ENCODE results near the gene ABCB4. TPM values are rescaled to one million over a fixed set of nuclear protein-coding genes. Genes with fewer than 3 reads are reported as not detected.

Gene ABCB4
- total RNA-seq, 1 experiment from 2014 or later = not detected

DNA sequence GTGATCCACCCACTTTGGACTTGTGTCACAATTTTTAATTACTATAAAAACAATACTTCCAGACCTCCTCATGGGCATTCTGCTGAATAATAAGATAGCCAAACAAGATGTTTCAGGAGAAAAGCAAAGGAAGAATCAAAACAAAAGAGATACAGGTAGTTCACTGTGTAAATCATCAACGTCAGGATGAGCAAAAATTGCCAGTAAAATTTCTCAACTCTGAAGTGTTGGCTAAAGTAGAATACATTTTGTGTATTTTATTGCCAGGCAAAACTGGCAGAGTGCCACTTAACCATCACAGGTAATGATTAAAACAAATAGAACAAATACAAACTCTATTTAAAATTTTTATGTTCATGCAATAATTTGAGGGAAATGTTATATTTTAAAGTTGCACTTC, 24.8 kb downstream of the ABCB4 start:
- Histone ChIP-seq H3K79me2 (ENCODE audit: low read depth) (no peaks in the 10 kb centered on the region), H2AFZ (no peak overlapping the region), H4K20me1 (ENCODE audit: insufficient read depth) (no peaks in the 10 kb centered on the region), H3F3A (ENCODE audit: insufficient read depth, low read depth) (no peaks in the 10 kb centered on the region), H3K4me2 (no peak overlapping the region), H3K9me3 (ENCODE audit: insufficient read depth, low read depth) (no peaks in the 10 kb centered on the region), H3K27ac (no peak overlapping the region), H3K4me3 (no peak overlapping the region), H3K9me2 (ENCODE audit: insufficient read depth) (no peaks in the 10 kb centered on the region), H3K36me3 (ENCODE audit: low read depth) (no peaks in the 10 kb centered on the region), H3K4me1 (replicated peaks; ENCODE audit: insufficient read depth) (no peaks in the 10 kb centered on the region), H3K27me3 (ENCODE audit: insufficient read depth, low read depth) (no peaks in the 10 kb centered on the region)
- CTCF ChIA-PET = no interaction called here
- no peak for DNase-seq
- POLR2A ChIA-PET (ENCODE audit: unreplicated experiment) = no interaction called here
- intact Hi-C loops (cut with micrococcal nuclease; ENCODE audit: unreplicated experiment) = no loop called here
- BruUV-seq (replicated peaks) = no TSS peak
- TF ChIP-seq EZH2 (IDR thresholded peaks at IDR 0.05; ENCODE audit: low read depth) = no peak
- TF ChIP-seq, protein P1, sequence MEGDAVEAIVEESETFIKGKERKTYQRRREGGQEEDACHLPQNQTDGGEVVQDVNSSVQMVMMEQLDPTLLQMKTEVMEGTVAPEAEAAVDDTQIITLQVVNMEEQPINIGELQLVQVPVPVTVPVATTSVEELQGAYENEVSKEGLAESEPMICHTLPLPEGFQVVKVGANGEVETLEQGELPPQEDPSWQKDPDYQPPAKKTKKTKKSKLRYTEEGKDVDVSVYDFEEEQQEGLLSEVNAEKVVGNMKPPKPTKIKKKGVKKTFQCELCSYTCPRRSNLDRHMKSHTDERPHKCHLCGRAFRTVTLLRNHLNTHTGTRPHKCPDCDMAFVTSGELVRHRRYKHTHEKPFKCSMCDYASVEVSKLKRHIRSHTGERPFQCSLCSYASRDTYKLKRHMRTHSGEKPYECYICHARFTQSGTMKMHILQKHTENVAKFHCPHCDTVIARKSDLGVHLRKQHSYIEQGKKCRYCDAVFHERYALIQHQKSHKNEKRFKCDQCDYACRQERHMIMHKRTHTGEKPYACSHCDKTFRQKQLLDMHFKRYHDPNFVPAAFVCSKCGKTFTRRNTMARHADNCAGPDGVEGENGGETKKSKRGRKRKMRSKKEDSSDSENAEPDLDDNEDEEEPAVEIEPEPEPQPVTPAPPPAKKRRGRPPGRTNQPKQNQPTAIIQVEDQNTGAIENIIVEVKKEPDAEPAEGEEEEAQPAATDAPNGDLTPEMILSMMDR (conservative IDR thresholded peaks at IDR 0.05) = no peak

DNA sequence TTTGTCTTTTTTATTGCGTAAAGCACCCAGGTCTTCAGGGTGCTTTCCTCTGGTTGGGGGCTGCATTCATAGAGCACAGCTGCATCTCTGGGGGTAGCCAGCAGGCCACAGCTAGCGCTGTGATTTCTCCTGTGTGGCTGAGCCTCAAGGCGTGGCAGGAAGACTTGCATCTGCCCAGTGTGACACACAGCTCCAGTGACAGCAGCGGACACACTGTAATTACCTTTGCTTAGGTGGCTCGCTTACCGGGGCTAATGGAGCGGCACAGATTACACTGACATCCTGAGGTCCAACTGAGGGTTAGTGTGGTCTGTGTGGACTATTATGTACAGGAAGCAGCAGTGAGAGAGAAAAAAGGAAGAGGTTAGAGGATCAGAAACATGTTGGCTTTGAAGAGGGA, 27.1 kb downstream of the ABCB4 start:
- Histone ChIP-seq H3K4me3 (no peak overlapping the region), H2AFZ (no peak overlapping the region), H3K9me2 (ENCODE audit: insufficient read depth) (no peaks in the 10 kb centered on the region), H3K79me2 (ENCODE audit: low read depth) (no peaks in the 10 kb centered on the region), H3K9me3 (ENCODE audit: insufficient read depth, low read depth) (no peaks in the 10 kb centered on the region), H3K27ac (no peak overlapping the region), H3K36me3 (ENCODE audit: low read depth) (no peaks in the 10 kb centered on the region), H3K27me3 (ENCODE audit: insufficient read depth, low read depth) (no peaks in the 10 kb centered on the region), H3F3A (ENCODE audit: insufficient read depth, low read depth) (no peaks in the 10 kb centered on the region), H4K20me1 (ENCODE audit: insufficient read depth) (no peaks in the 10 kb centered on the region), H3K4me1 (replicated peaks; ENCODE audit: insufficient read depth) (no peaks in the 10 kb centered on the region), H3K4me2 (no peak overlapping the region)
- ChIA-PET POLR2A (ENCODE audit: unreplicated experiment) (no interaction called here), CTCF (no interaction called here)
- DNase-seq = no peak
- intact Hi-C loops (cut with micrococcal nuclease; ENCODE audit: unreplicated experiment) = no loop called here
- BruUV-seq (replicated peaks) = no TSS peak
- TF ChIP-seq EZH2 (IDR thresholded peaks at IDR 0.05; ENCODE audit: low read depth) = no peak

DNA sequence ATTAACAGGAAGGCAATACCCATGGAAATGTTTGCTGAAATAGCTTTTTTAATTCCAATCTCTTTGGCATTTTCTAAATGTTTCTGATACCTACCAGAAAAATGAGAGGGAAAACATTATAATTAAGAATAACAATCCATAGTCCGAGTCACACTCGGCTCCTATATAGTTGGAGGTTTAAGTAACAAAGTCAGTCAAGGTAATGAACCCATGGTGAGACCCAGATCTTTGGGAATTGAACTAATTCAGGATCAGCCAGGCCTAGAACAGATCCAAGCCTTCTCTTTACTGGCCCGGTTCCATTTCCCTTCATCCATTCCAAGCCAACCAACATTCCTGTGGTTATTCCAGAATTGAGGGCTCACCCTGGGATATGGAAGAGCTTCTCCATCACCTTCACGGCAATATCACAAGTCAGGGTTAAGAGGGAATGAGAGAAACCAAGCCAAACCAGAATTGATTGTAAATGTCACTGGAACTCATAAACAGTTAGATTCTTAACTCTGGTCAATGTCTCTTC, 28.3 kb downstream of the ABCB4 start:
- Histone ChIP-seq H3K79me2 (ENCODE audit: low read depth) (no peaks in the 10 kb centered on the region), H2AFZ (no peak overlapping the region), H3K27ac (no peak overlapping the region), H3F3A (ENCODE audit: insufficient read depth, low read depth) (no peaks in the 10 kb centered on the region), H3K9me3 (ENCODE audit: insufficient read depth, low read depth) (no peaks in the 10 kb centered on the region), H3K4me3 (no peak overlapping the region), H3K9me2 (ENCODE audit: insufficient read depth) (no peaks in the 10 kb centered on the region), H3K36me3 (ENCODE audit: low read depth) (no peaks in the 10 kb centered on the region), H3K4me2 (no peak overlapping the region), H3K4me1 (replicated peaks; ENCODE audit: insufficient read depth) (no peaks in the 10 kb centered on the region), H4K20me1 (ENCODE audit: insufficient read depth) (no peaks in the 10 kb centered on the region), H3K27me3 (ENCODE audit: insufficient read depth, low read depth) (no peaks in the 10 kb centered on the region)
- no TSS peak for BruUV-seq (replicated peaks)
- TF ChIP-seq, protein P1 (conservative IDR thresholded peaks at IDR 0.05) = no peak
- no peak for TF ChIP-seq EZH2 (IDR thresholded peaks at IDR 0.05; ENCODE audit: low read depth)
- intact Hi-C loops (cut with micrococcal nuclease; ENCODE audit: unreplicated experiment) = no loop called here
- ChIA-PET CTCF (no interaction called here), POLR2A (ENCODE audit: unreplicated experiment) (no interaction called here)
- DNase-seq = no peak

DNA sequence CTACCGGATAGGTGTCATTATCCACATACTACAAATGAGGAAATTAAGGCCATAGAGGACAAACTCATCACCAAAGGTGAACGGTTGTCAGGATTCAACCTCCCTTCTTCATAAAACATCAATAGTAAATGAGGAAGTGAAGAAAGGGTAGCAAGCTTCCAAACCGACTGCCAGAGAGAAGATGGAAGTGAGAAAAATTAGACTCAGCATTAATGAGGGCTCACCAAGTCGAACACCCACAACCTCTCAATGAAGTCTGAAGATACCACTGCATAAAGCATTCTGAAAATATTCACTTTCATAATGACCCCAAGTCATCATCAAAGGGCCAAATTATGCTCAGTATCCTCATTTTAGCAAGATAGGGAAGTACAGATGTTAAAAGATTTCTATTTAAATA, 29.6 kb downstream of the ABCB4 start:
- TF ChIP-seq, protein P1 (conservative IDR thresholded peaks at IDR 0.05) = no peak
- TF ChIP-seq EZH2 (IDR thresholded peaks at IDR 0.05; ENCODE audit: low read depth) = no peak
- intact Hi-C loops (cut with micrococcal nuclease; ENCODE audit: unreplicated experiment) = no loop called here

More for the DNA sequence above, 29.6 kb downstream of the ABCB4 start:
- no peaks in the 10 kb centered on the region for H3F3A ChIP-seq (ENCODE audit: insufficient read depth, low read depth)
- POLR2A ChIA-PET (ENCODE audit: unreplicated experiment) = no interaction called here
- no peaks in the 10 kb centered on the region for H3K79me2 ChIP-seq (ENCODE audit: low read depth)
- H3K27me3 ChIP-seq (ENCODE audit: insufficient read depth, low read depth) = no peaks in the 10 kb centered on the region
- H3K9me3 ChIP-seq (ENCODE audit: insufficient read depth, low read depth) = no peaks in the 10 kb centered on the region
- no peaks in the 10 kb centered on the region for H3K4me1 ChIP-seq (replicated peaks; ENCODE audit: insufficient read depth)
- H3K4me3 ChIP-seq = no peak overlapping the region
- H3K27ac ChIP-seq = no peak overlapping the region
- H3K9me2 ChIP-seq (ENCODE audit: insufficient read depth) = no peaks in the 10 kb centered on the region
- BruUV-seq (replicated peaks) = no TSS peak
- H3K36me3 ChIP-seq (ENCODE audit: low read depth) = no peaks in the 10 kb centered on the region
- H2AFZ ChIP-seq = no peak overlapping the region
- CTCF ChIA-PET = no interaction called here
- no peak overlapping the region for H3K4me2 ChIP-seq
- H4K20me1 ChIP-seq (ENCODE audit: insufficient read depth) = no peaks in the 10 kb centered on the region
- no peak for DNase-seq

Data from PC-9 (cell line).